ENCODE results near the gene SFT2D2. TPM values are rescaled to one million over a fixed set of nuclear protein-coding genes. Genes with fewer than 3 reads are reported as not detected.

SFT2D2 gene
- polyA plus RNA-seq, 1 donor (not counting 4 experiments of a cell fraction or from before 2014, with no cell fraction given): 27.6 TPM

- DNase-seq (ENCODE audit: low read depth, low spot score): no peak
- Histone ChIP-seq H3K4me1 (ENCODE audit: control insufficient read depth, extremely low read depth, insufficient read depth, low read length) (peaks cover 27% of the 10 kb centered on the region), H3K79me2 (ENCODE audit: control insufficient read depth, insufficient read depth, low read length) (peaks cover 55% of the 10 kb centered on the region), H3K36me3 (ENCODE audit: control insufficient read depth in 2 of 2, extremely low read depth in 1 of 2, insufficient read depth in 2 of 2, low read length in 2 of 2) (peaks cover 16 to 17% of the 10 kb centered on the region in 2 experiments), H3K9ac (ENCODE audit: control insufficient read depth, extremely low read depth, insufficient read depth, low read length) (no peak overlapping the region), H4K20me1 (ENCODE audit: control insufficient read depth, extremely low read depth, insufficient read depth, low read length) (peaks cover 3% of the 10 kb centered on the region), H3K4me2 (ENCODE audit: control insufficient read depth, extremely low read depth, insufficient read depth, low read depth, low read length) (no peak overlapping the region), H2AFZ (ENCODE audit: control insufficient read depth, low read length) (no peak overlapping the region), H3K4me3 (ENCODE audit: control insufficient read depth in 2 of 3, extremely low read depth in 1 of 3, insufficient read depth in 2 of 3, low read depth in 1 of 3, low read length in 3 of 3) (no peak overlapping the region), H3K27ac (ENCODE audit: control insufficient read depth, insufficient read depth, low read length) (no peak overlapping the region), H3K9me1 (ENCODE audit: control insufficient read depth, extremely low read depth, insufficient read depth, low read length) (no peaks in the 10 kb centered on the region), H3K9me3 (ENCODE audit: control insufficient read depth, low read depth, low read length) (no peaks in the 10 kb centered on the region), H3K27me3 (ENCODE audit: control insufficient read depth, extremely low read depth, insufficient read depth, low read length) (no peaks in the 10 kb centered on the region)
- dilution Hi-C loops (cut with MboI; ENCODE audit: extremely low pct_ligation_motif_present, low sequenced_read_pairs): no loop called here
- TF ChIP-seq CTCF (optimal IDR thresholded peaks at IDR 0.05 in 1 of 3, IDR thresholded peaks at IDR 0.05 in 1 of 3, conservative IDR thresholded peaks at IDR 0.05 in 1 of 3; ENCODE audit: extremely low read depth in 1 of 3, insufficient read depth in 2 of 3, low read length in 3 of 3): no peak
- TF ChIP-seq EZH2 (IDR thresholded peaks at IDR 0.05; ENCODE audit: low read length): no peak
- no peak for FAIRE-seq
These were observed 4.1 kb downstream of the SFT2D2 start for GRCh38 chr1:168229893-168230292.

GRCh38 chr1:168230709-168231108 lies 4.9 kb downstream of the SFT2D2 start:
- FAIRE-seq: no peak
- H3K9me3 ChIP-seq (ENCODE audit: control insufficient read depth, low read depth, low read length): no peaks in the 10 kb centered on the region
- H3K36me3 ChIP-seq (ENCODE audit: control insufficient read depth in 2 of 2, extremely low read depth in 1 of 2, insufficient read depth in 2 of 2, low read length in 2 of 2): peaks cover 16 to 21% of the 10 kb centered on the region in 2 experiments
- H3K4me3 ChIP-seq (ENCODE audit: control insufficient read depth in 2 of 3, extremely low read depth in 1 of 3, insufficient read depth in 2 of 3, low read depth in 1 of 3, low read length in 3 of 3): no peak overlapping the region
- peaks cover 22% of the 10 kb centered on the region for H3K4me1 ChIP-seq (ENCODE audit: control insufficient read depth, extremely low read depth, insufficient read depth, low read length)
- H2AFZ ChIP-seq (ENCODE audit: control insufficient read depth, low read length): no peak overlapping the region
- H3K4me2 ChIP-seq (ENCODE audit: control insufficient read depth, extremely low read depth, insufficient read depth, low read depth, low read length): no peak overlapping the region
- peaks cover 3% of the 10 kb centered on the region for H4K20me1 ChIP-seq (ENCODE audit: control insufficient read depth, extremely low read depth, insufficient read depth, low read length)
- TF ChIP-seq CTCF (optimal IDR thresholded peaks at IDR 0.05 in 1 of 3, IDR thresholded peaks at IDR 0.05 in 1 of 3, conservative IDR thresholded peaks at IDR 0.05 in 1 of 3; ENCODE audit: extremely low read depth in 1 of 3, insufficient read depth in 2 of 3, low read length in 3 of 3) (no peak), EZH2 (IDR thresholded peaks at IDR 0.05; ENCODE audit: low read length) (no peak)
- no peak for DNase-seq (ENCODE audit: low read depth, low spot score)
- no peaks in the 10 kb centered on the region for H3K9me1 ChIP-seq (ENCODE audit: control insufficient read depth, extremely low read depth, insufficient read depth, low read length)
- no peak overlapping the region for H3K27ac ChIP-seq (ENCODE audit: control insufficient read depth, insufficient read depth, low read length)
- no peaks in the 10 kb centered on the region for H3K27me3 ChIP-seq (ENCODE audit: control insufficient read depth, extremely low read depth, insufficient read depth, low read length)
- no peak overlapping the region for H3K9ac ChIP-seq (ENCODE audit: control insufficient read depth, extremely low read depth, insufficient read depth, low read length)
- dilution Hi-C loops (cut with MboI; ENCODE audit: extremely low pct_ligation_motif_present, low sequenced_read_pairs): no loop called here
- peaks cover 55% of the 10 kb centered on the region for H3K79me2 ChIP-seq (ENCODE audit: control insufficient read depth, insufficient read depth, low read length)

Measured in keratinocyte (primary cell).